WTC11 (cell line): ENCODE results near the gene RPL19. TPM values are rescaled to one million over a fixed set of nuclear protein-coding genes. Genes with fewer than 3 reads are reported as not detected.

Source experiments
- ATAC-seq: fragments of 200-7000 bp; cut with Tn5 transposase; 2 replicates; pipeline ENCODE4 v1.10.0; 2021; ENCODE audit warnings: mild to moderate bottlenecking, moderate library complexity
- CTCF ChIA-PET: fragments of 300-600 bp; sonication (Branson Sonifier 250); formaldehyde crosslinking; loops from one replicate; lab custom pipeline; 2021; ENCODE audit warnings: antibody characterized with exemption; lab: Charles Lee
- POLR2A ChIA-PET: fragments of 350-600 bp; sonication (Branson Sonifier 250); formaldehyde crosslinking; loops from one replicate; lab custom pipeline; 2021; ENCODE audit warnings: antibody characterized with exemption; lab: Charles Lee
- DNase-seq: peaks from one replicate; pipeline ENCODE4 v3.0.0; 2021; ENCODE audit warnings: low spot score
- H3K27ac Mint-ChIP-seq: 2 replicates; pipeline ENCODE4 v1.8.0; 2021; ENCODE audit warnings: mixed read lengths
- H3K27me3 Mint-ChIP-seq: 2 replicates; pipeline ENCODE4 v1.8.0; 2021; ENCODE audit warnings: low read depth, mild to moderate bottlenecking, moderate library complexity, mixed read lengths
- H3K36me3 Mint-ChIP-seq: 2 replicates; pipeline ENCODE4 v1.8.0; 2021; ENCODE audit warnings: mixed read lengths
- H3K4me1 Mint-ChIP-seq: 2 replicates; pipeline ENCODE4 v1.8.0; 2022; ENCODE audit warnings: mixed read lengths
- H3K4me3 Mint-ChIP-seq: 2 replicates; pipeline ENCODE4 v1.8.0; 2021; ENCODE audit warnings: mild to moderate bottlenecking, moderate library complexity, mixed read lengths
- H3K9me3 Mint-ChIP-seq: 2 replicates; pipeline ENCODE4 v1.8.0; 2021; ENCODE audit warnings: mixed read lengths
- ARID4B ChIP-seq: sonication (generic); formaldehyde crosslinking; IDR thresholded peaks from 2 replicates; pipeline ENCODE4 v1.8.0; 2023; ENCODE audit warnings: missing genetic modification reagents, mild to moderate bottlenecking, borderline replicate concordance
- CTCF ChIP-seq: fragments of 200-600 bp; IDR thresholded peaks from 2 replicates; pipeline ENCODE4 v1.8.0; 2022; ENCODE audit warnings: antibody characterized with exemption
- ELF4 ChIP-seq: sonication (generic); formaldehyde crosslinking; IDR thresholded peaks from 2 replicates; pipeline ENCODE4 v1.8.1; 2022; ENCODE audit warnings: low read depth, mild to moderate bottlenecking, moderate library complexity, missing genetic modification reagents
- FOXK1 ChIP-seq: sonication (generic); formaldehyde crosslinking; IDR thresholded peaks from 2 replicates; pipeline ENCODE4 v1.8.0; 2022; ENCODE audit warnings: mild to moderate bottlenecking, moderate library complexity, missing genetic modification reagents
- GTF2I ChIP-seq: fragments of 250-450 bp; sonication (Bioruptor Pico); conservative IDR thresholded peaks from 2 replicates; pipeline ENCODE4 v1.4.0; 2021; ENCODE audit warnings: mild to moderate bottlenecking
- HMGXB4 ChIP-seq: sonication (generic); formaldehyde crosslinking; IDR thresholded peaks from 2 replicates; pipeline ENCODE4 v1.8.1; 2023; ENCODE audit warnings: mild to moderate bottlenecking, moderate library complexity, missing genetic modification reagents
- JAZF1 ChIP-seq: fragments of 250-450 bp; sonication (Bioruptor Pico); IDR thresholded peaks from 2 replicates; pipeline ENCODE4 v1.9.0; 2021; ENCODE audit warnings: moderate library complexity, mild to moderate bottlenecking, inconsistent platforms
- KAT7 ChIP-seq: sonication (generic); formaldehyde crosslinking; IDR thresholded peaks from 2 replicates; pipeline ENCODE4 v1.8.1; 2023; ENCODE audit warnings: missing genetic modification reagents, mild to moderate bottlenecking, borderline replicate concordance
- MYBL2 ChIP-seq: sonication (generic); formaldehyde crosslinking; IDR thresholded peaks from 2 replicates; pipeline ENCODE4 v1.8.1; 2023; ENCODE audit warnings: mild to moderate bottlenecking, moderate library complexity, missing genetic modification reagents
- NFYB ChIP-seq: sonication (generic); formaldehyde crosslinking; conservative IDR thresholded peaks from 2 replicates; pipeline ENCODE4 v1.8.0; 2022; ENCODE audit warnings: low read depth, missing genetic modification reagents
- OVOL2 ChIP-seq: fragments of 250-450 bp; sonication (Bioruptor Pico); IDR thresholded peaks from 2 replicates; pipeline ENCODE4 v1.9.0; 2021; ENCODE audit warnings: mild to moderate bottlenecking, borderline replicate concordance
- PRDM15 ChIP-seq: sonication (generic); formaldehyde crosslinking; IDR thresholded peaks from 2 replicates; pipeline ENCODE4 v1.8.0; 2022; ENCODE audit warnings: missing genetic modification reagents
- SMAD3 ChIP-seq: sonication (generic); formaldehyde crosslinking; IDR thresholded peaks from 2 replicates; pipeline ENCODE4 v1.8.0; 2022; ENCODE audit warnings: missing genetic modification reagents, mild to moderate bottlenecking, borderline replicate concordance
- SOX15 ChIP-seq: fragments of 250-450 bp; sonication (Bioruptor Pico); IDR thresholded peaks from 2 replicates; pipeline ENCODE4 v1.9.0; 2021; ENCODE audit warnings: mild to moderate bottlenecking
- STAT6 ChIP-seq: sonication (generic); formaldehyde crosslinking; conservative IDR thresholded peaks from 2 replicates; pipeline ENCODE4 v1.8.1; 2023; ENCODE audit warnings: mild to moderate bottlenecking, low read depth, missing genetic modification reagents, moderate library complexity
- TP53 ChIP-seq: sonication (generic); formaldehyde crosslinking; IDR thresholded peaks from 2 replicates; pipeline ENCODE4 v1.8.1; 2023; ENCODE audit warnings: mild to moderate bottlenecking, missing genetic modification reagents
- USF2 ChIP-seq: sonication (generic); formaldehyde crosslinking; IDR thresholded peaks from 2 replicates; pipeline ENCODE4 v1.8.1; 2023; ENCODE audit warnings: mild to moderate bottlenecking, missing genetic modification reagents, moderate library complexity
- ZBTB43 ChIP-seq: sonication (generic); formaldehyde crosslinking; IDR thresholded peaks from 2 replicates; pipeline ENCODE4 v1.8.1; 2023; ENCODE audit warnings: mild to moderate bottlenecking, missing genetic modification reagents
- total RNA-seq: library from RNA; stranded (reverse); gene quantifications from 3 replicates; pipeline ENCODE4 v1.2.3, GENCODE V29; 2021

The RPL19 gene
- total RNA-seq, 1 experiment from 2014 or later = 1,970 TPM

GRCh38 chr17:39164675-39165143 is 35.4 kb upstream of the RPL19 start:
- TF ChIP-seq CTCF (peak; percentile 53; the same call in 1 of the 2 replicates), USF2 (CRISPR knock-in tag) (no peak), OVOL2 (CRISPR knock-in tag) (no peak), STAT6 (CRISPR knock-in tag) (no peak), ZBTB43 (CRISPR knock-in tag) (no peak), MYBL2 (CRISPR knock-in tag) (no peak), SMAD3 (CRISPR knock-in tag) (no peak), ELF4 (CRISPR knock-in tag) (no peak), TP53 (CRISPR knock-in tag) (no peak), GTF2I (0 out of 2 replicates have a peak, but pooled peaks have one; percentile 31), ARID4B (CRISPR knock-in tag) (no peak; the same call in 1 of the 2 replicates), HMGXB4 (CRISPR knock-in tag) (peak; percentile 91), FOXK1 (CRISPR knock-in tag) (no peak), JAZF1 (CRISPR knock-in tag) (no peak), SOX15 (no peak), PRDM15 (peak; percentile 27; the same call in 1 of the 2 replicates), KAT7 (CRISPR knock-in tag) (no peak), NFYB (CRISPR knock-in tag) (peak; percentile 77)
- TF ChIP-seq, all 79 proteins: peak for 5
- Mint-ChIP-seq H3K27me3 (peaks cover 47% of the 10 kb centered on the region), H3K27ac (peak overlapping the region; percentile 70), H3K9me3 (peaks cover 9% of the 10 kb centered on the region), H3K4me3 (peak overlapping the region; percentile 94), H3K36me3 (peaks cover 6% of the 10 kb centered on the region), H3K4me1 (peaks cover 21% of the 10 kb centered on the region)
- ATAC-seq (peak; percentile 96), DNase-seq (peak; percentile 93)
- POLR2A ChIA-PET = interaction anchor here (0.9 to 3.4 kb wide), 10 partner anchors 10 to 295 kb away, joined by 3 to 21 read pairs (median 4); partner anchors contain the start of genes LASP1, RPL19 and STAC2
- CTCF ChIA-PET = interaction anchor here (0.5 to 7.0 kb wide), 81 partner anchors 10 to 1555 kb away, joined by 3 to 284 read pairs (median 4); partner anchors contain the start of genes CACNB1, FBXO47, PLXDC1 and PSMB3
